Gastroesophageal sphincter (tissue), 3 donors: ENCODE data around the gene HNF4A.

ENCODE experiments used
- CTCF ChIP-seq, 4 experiments: fragments of 200-600 bp in 2 of 4; fragments of 450-650 bp in 2 of 4; sonication (generic) in 1 of 4; IDR thresholded peaks; one replicate each; pipeline ENCODE4 v1.5.1; 2017 to 2019; ENCODE audit warnings: antibody characterized with exemption in 4 of 4, mild to moderate bottlenecking in 2 of 4, moderate library complexity in 2 of 4
- EP300 ChIP-seq: sonication (generic); formaldehyde crosslinking; IDR thresholded peaks from one replicate; pipeline ENCODE4 v1.6.1; 2017; ENCODE audit warnings: antibody characterized with exemption, mild to moderate bottlenecking
- POLR2A ChIP-seq, 2 donors: fragments of 450-650 bp; IDR thresholded peaks; one replicate each; pipeline ENCODE4 v1.6.1; 2017; ENCODE audit warnings: antibody characterized with exemption in 2 of 2, mild to moderate bottlenecking in 2 of 2, moderate library complexity in 1 of 2
- POLR2AphosphoS5 ChIP-seq: sonication (generic); formaldehyde crosslinking; IDR thresholded peaks from one replicate; pipeline ENCODE4 v1.6.1; 2017; ENCODE audit warnings: antibody characterized with exemption

- no peak for TF ChIP-seq CTCF (IDR thresholded peaks at IDR 0.05)
- TF ChIP-seq POLR2A (IDR thresholded peaks at IDR 0.05), result no peak
- no peak for TF ChIP-seq EP300
- no peak for TF ChIP-seq POLR2AphosphoS5
Observed at GRCh38 chr20:44477151-44477550, 121.7 kb downstream of the HNF4A start.
